Vagina (tissue), 2 donors: Measurements from ENCODE around the gene FCHSD2.

Experiments used
- POLR2A ChIP-seq, 2 donors: fragments of 450-650 bp; IDR thresholded peaks; one replicate each; pipeline ENCODE4 v1.6.1; 2017; ENCODE audit warnings: antibody characterized with exemption in 2 of 2, mild to moderate bottlenecking in 2 of 2, moderate library complexity in 2 of 2
- POLR2AphosphoS5 ChIP-seq, 2 donors: sonication (generic); formaldehyde crosslinking; IDR thresholded peaks; one replicate each; pipeline ENCODE4 v1.9.0; 2017; ENCODE audit warnings: antibody characterized with exemption in 2 of 2, mild to moderate bottlenecking in 2 of 2, low read depth in 1 of 2; ENCODE audit not compliant: insufficient read depth in 1 of 2
- TF ChIP-seq, protein P1 (sequence below), 3 experiments: fragments of 450-650 bp in 2 of 3; fragments of 200-600 bp in 1 of 3; sonication (generic) in 1 of 3; IDR thresholded peaks; one replicate each; pipeline ENCODE4 v1.5.1; 2017 to 2019; ENCODE audit warnings: antibody characterized with exemption in 3 of 3, mild to moderate bottlenecking in 2 of 3, moderate library complexity in 2 of 3

DNA sequence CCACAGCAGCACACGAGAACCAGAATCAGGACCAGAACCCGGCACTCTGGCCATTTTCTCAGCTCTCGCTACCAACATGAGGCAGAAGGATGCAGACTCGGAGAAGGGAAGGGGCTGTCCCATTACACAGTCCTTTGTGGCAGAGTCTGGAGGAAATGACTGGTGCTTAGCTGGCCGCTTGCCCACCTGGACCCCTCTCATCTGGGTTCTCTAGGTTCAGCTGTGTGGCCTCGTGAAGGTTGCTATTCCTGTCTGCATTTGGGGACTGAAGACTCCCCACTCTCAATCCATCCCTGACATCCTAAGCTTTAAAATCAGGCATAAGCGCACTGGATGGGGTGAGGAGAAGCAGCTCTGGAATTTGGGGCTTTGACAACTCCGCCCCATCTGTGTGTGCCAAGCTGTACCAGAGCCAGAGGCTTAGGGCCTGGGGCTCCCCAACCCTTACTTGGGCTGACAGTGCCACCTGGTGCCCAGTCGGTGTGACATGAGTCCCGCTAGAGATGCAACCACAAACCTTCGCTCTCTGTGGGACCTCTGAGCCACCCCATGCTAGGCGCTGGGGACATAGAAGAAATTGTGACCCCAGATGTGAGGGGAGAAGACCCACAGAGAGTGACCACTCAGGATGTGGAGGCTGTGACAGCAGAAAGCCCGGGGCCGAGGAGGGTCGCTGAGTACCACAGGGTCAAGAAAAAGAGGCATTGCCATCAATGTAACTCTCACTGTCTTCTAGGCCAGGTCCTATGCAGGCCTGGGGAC is 35.8 kb upstream of the FCHSD2 start:
- TF ChIP-seq POLR2A (IDR thresholded peaks at IDR 0.05) (no peak), POLR2AphosphoS5 (IDR thresholded peaks at IDR 0.05; ENCODE audit: insufficient read depth in 1 of 2, low read depth in 1 of 2) (peak; percentile 47 to 52)
- TF ChIP-seq, protein P1, sequence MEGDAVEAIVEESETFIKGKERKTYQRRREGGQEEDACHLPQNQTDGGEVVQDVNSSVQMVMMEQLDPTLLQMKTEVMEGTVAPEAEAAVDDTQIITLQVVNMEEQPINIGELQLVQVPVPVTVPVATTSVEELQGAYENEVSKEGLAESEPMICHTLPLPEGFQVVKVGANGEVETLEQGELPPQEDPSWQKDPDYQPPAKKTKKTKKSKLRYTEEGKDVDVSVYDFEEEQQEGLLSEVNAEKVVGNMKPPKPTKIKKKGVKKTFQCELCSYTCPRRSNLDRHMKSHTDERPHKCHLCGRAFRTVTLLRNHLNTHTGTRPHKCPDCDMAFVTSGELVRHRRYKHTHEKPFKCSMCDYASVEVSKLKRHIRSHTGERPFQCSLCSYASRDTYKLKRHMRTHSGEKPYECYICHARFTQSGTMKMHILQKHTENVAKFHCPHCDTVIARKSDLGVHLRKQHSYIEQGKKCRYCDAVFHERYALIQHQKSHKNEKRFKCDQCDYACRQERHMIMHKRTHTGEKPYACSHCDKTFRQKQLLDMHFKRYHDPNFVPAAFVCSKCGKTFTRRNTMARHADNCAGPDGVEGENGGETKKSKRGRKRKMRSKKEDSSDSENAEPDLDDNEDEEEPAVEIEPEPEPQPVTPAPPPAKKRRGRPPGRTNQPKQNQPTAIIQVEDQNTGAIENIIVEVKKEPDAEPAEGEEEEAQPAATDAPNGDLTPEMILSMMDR (IDR thresholded peaks at IDR 0.05), result peak; percentile 84 to 92 (median 86)
